CD4-positive, alpha-beta T cell treated with Interleukin-17A for 1 hour (primary cell): Measurements from ENCODE around the gene HEPN1.

Source experiments
- DNase-seq: peaks from one replicate; pipeline ENCODE4 v3.0.0-alpha.2; 2020

The HEPN1 gene

GRCh38 chr11:124918950-124919349 is at the start of gene HEPN1:
TSS of gene HEPN1 (plus strand) at chr11:124919250.
- DNase-seq: no peak

GRCh38 chr11:124869331-124869730 is 49.7 kb upstream of the HEPN1 start:
- DNase-seq: no peak

GRCh38 chr11:124869856-124870387 is 49.1 kb upstream of the HEPN1 start:
- DNase-seq: no peak

- DNase-seq: no peak
These were observed 48.6 kb upstream of the HEPN1 start for GRCh38 chr11:124870430-124870829.

- DNase-seq: no peak
These were observed 46.8 kb upstream of the HEPN1 start for GRCh38 chr11:124872280-124872679.

GRCh38 chr11:124872741-124873140 is 46.3 kb upstream of the HEPN1 start:
- no peak for DNase-seq

GRCh38 chr11:124873951-124874350 is 45.1 kb upstream of the HEPN1 start:
- no peak for DNase-seq

- no peak for DNase-seq
These were observed 44.3 kb upstream of the HEPN1 start for GRCh38 chr11:124874571-124875255.

GRCh38 chr11:124875401-124875800 is 43.6 kb upstream of the HEPN1 start:
- DNase-seq: no peak

GRCh38 chr11:124875943-124876817 is 42.9 kb upstream of the HEPN1 start:
- peak; percentile 82 for DNase-seq

GRCh38 chr11:124876818-124877630 is 42.0 kb upstream of the HEPN1 start:
- DNase-seq: no peak

GRCh38 chr11:124877631-124877909 is 41.5 kb upstream of the HEPN1 start:
- DNase-seq: no peak

- DNase-seq: no peak
These were observed 40.9 kb upstream of the HEPN1 start for GRCh38 chr11:124877910-124878758.

GRCh38 chr11:124878759-124879492 is 40.1 kb upstream of the HEPN1 start:
- DNase-seq: no peak

GRCh38 chr11:124879493-124880289 is 39.4 kb upstream of the HEPN1 start:
- no peak for DNase-seq

- DNase-seq: no peak
These were observed 38.8 kb upstream of the HEPN1 start for GRCh38 chr11:124880290-124880611.

GRCh38 chr11:124880958-124881357 is 38.1 kb upstream of the HEPN1 start:
- DNase-seq: no peak

- DNase-seq: no peak
These were observed 36.5 kb upstream of the HEPN1 start for GRCh38 chr11:124882339-124883071.

GRCh38 chr11:124884340-124884739 is 34.7 kb upstream of the HEPN1 start:
- DNase-seq: no peak

- DNase-seq: no peak
These were observed 34.1 kb upstream of the HEPN1 start for GRCh38 chr11:124884869-124885479.
